Spleen (tissue), 11 donors: ENCODE results near the gene ALG12. TPM values are rescaled to one million over a fixed set of nuclear protein-coding genes. Genes with fewer than 3 reads are reported as not detected.

Source experiments
- DNase-seq: peaks from one replicate; pipeline ENCODE4 v3.0.0-alpha.2; 2020
- H3K27ac ChIP-seq, 8 donors: fragments of 200-600 bp; sonication (generic) in 7 of 8; 1 replicate in 4 of 8; 2 replicates in 4 of 8; pipeline versions ENCODE4 v1.5.0 to v1.8.0; 2016 to 2021; ENCODE audit warnings: inconsistent platforms in 4 of 8, mild to moderate bottlenecking in 4 of 8, moderate library complexity in 1 of 8
- H3K27me3 ChIP-seq, 7 donors: fragments of 200-600 bp; sonication (generic) in 6 of 7; replicated peaks in 1 of 7; 1 replicate in 4 of 7; 2 replicates in 3 of 7; pipeline versions ENCODE4 v1.5.0 to v1.8.0; 2016 to 2021; ENCODE audit warnings: inconsistent platforms in 3 of 7, mild to moderate bottlenecking in 1 of 7
- H3K36me3 ChIP-seq, 6 donors: fragments of 200-600 bp; sonication (generic) in 5 of 6; 1 replicate in 4 of 6; 2 replicates in 2 of 6; pipeline versions ENCODE4 v1.5.0 to v1.8.0; 2016 to 2021; ENCODE audit warnings: inconsistent platforms in 2 of 6
- H3K4me1 ChIP-seq, 6 donors: fragments of 200-600 bp; sonication (generic) in 5 of 6; 1 replicate in 3 of 6; 2 replicates in 3 of 6; pipeline versions ENCODE4 v1.5.0 to v1.8.0; 2016 to 2021; ENCODE audit warnings: inconsistent platforms in 3 of 6
- H3K4me3 ChIP-seq, 8 donors: fragments of 200-600 bp; sonication (generic) in 7 of 8; 1 replicate in 4 of 8; 2 replicates in 4 of 8; pipeline versions ENCODE4 v1.5.0 to v1.8.0; 2016 to 2021; ENCODE audit warnings: inconsistent platforms in 4 of 8, mild to moderate bottlenecking in 4 of 8, moderate library complexity in 2 of 8
- H3K9me3 ChIP-seq, 8 donors: fragments of 200-600 bp; sonication (generic) in 7 of 8; 1 replicate in 4 of 8; 2 replicates in 4 of 8; pipeline versions ENCODE4 v1.5.0 to v1.8.0; 2016 to 2021; ENCODE audit warnings: inconsistent platforms in 4 of 8
- POLR2A ChIP-seq, 3 donors: fragments of 450-650 bp; IDR thresholded peaks; one replicate each; pipeline ENCODE4 v1.5.1; 2017; ENCODE audit warnings: antibody characterized with exemption in 3 of 3, mild to moderate bottlenecking in 1 of 3
- POLR2AphosphoS5 ChIP-seq, 3 donors: sonication (generic); formaldehyde crosslinking; IDR thresholded peaks; one replicate each; pipeline ENCODE4 v1.5.1; 2017; ENCODE audit warnings: antibody characterized with exemption in 3 of 3
- WGBS, 5 donors: extraction: QIAGEN DNeasy Blood & Tissue Kit in 3 of 5; methylation state at CpG; one replicate each; pipeline versions ENCODE4 v1.1.5 to v1.1.7; 2013 to 2018; 5-methylcytosine and 5-hydroxymethylcytosine counted together
- intact Hi-C: fragments of 100-400 bp; cut with DNase I; formaldehyde crosslinking; loops from one replicate; pipeline ENCODE4 v1.15.0; 2023; ENCODE audit warnings: low total_unique reads
- polyA plus RNA-seq, 3 donors: library from polyadenylated mRNA; stranded (reverse); fragments of 200-250 nt; gene quantifications; one replicate each; pipeline ENCODE4 v1.2.1, GENCODE V29; 2013
- total RNA-seq, 7 donors: library from RNA; depleted of rRNA in 3 of 7; stranded (reverse); fragments of >200 nt in 3 of 7; fragmentation: NEBNext Ultra II Directional in 4 of 7; extraction: Animal tissue kit (Norgen Biotek cat#: 25700) in 4 of 7; gene quantifications; one replicate each; pipeline versions ENCODE4 v1.1.0 to v1.2.1, GENCODE V29; 2016 to 2021
- TF ChIP-seq, protein P1 (sequence below), 11 experiments: fragments of 200-600 bp in 7 of 11; fragments of 450-650 bp in 4 of 11; sonication (generic) in 4 of 11; IDR thresholded peaks in 8 of 11; conservative IDR thresholded peaks in 3 of 11; 1 replicate in 7 of 11; 2 replicates in 4 of 11; pipeline versions ENCODE4 v1.4.0 to v1.8.0; 2016 to 2021; ENCODE audit warnings: antibody characterized with exemption in 11 of 11, inconsistent platforms in 4 of 11, mild to moderate bottlenecking in 1 of 11
- donor health status: healthy with polysubstance abuse.
- donor health status: DM: no; HTN: no; CAD: no; lungs with moderate emphysema.
- donor health status: DM: no; HTN: no; CAD: no.
- donor health status: Bipolar disorder and iron deficiency.
- donor health status: healthy.
- donor health status: DM: no; HTN: no; CAD: no.
- donor health status: DM: yes; HTN: yes; CAD: no.

Gene ALG12
- total and polyA plus RNA-seq, 10 donors, result 5.7 to 20.1 (median 11.8) TPM

DNA sequence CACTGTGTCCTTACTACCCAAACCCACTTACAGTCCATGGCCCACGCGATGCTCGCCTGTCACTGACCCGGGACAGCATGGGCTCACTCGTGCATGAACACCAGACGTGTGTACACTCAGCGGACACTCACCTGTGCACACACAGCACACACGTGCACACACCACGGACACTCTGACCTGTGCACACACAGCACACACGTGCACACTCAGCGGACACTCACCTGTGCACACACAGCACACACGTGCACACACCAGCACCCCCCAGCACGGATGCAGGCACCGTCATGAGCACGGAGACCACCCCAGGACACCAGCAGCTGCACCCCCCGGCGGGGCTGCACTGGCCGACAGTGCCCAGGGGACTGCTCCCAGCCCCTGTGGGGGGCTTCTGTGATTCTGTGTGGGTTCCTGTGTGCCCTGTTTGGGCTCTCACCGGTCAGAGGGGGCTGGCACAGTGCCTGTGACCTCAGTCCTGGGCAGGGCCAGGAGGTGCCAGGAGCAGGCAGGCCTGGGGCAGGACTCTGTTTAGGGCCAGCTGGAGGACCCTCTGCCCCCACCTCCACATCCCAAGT lies 20.4 kb upstream of the ALG12 start:
- no peaks in the 10 kb centered on the region for H3K27me3 ChIP-seq
- TF ChIP-seq, protein P1, sequence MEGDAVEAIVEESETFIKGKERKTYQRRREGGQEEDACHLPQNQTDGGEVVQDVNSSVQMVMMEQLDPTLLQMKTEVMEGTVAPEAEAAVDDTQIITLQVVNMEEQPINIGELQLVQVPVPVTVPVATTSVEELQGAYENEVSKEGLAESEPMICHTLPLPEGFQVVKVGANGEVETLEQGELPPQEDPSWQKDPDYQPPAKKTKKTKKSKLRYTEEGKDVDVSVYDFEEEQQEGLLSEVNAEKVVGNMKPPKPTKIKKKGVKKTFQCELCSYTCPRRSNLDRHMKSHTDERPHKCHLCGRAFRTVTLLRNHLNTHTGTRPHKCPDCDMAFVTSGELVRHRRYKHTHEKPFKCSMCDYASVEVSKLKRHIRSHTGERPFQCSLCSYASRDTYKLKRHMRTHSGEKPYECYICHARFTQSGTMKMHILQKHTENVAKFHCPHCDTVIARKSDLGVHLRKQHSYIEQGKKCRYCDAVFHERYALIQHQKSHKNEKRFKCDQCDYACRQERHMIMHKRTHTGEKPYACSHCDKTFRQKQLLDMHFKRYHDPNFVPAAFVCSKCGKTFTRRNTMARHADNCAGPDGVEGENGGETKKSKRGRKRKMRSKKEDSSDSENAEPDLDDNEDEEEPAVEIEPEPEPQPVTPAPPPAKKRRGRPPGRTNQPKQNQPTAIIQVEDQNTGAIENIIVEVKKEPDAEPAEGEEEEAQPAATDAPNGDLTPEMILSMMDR (IDR thresholded peaks at IDR 0.05 in 8 of 11, conservative IDR thresholded peaks at IDR 0.05 in 3 of 11), result no peak
- no peak for TF ChIP-seq POLR2A (IDR thresholded peaks at IDR 0.05)
- no peak for TF ChIP-seq POLR2AphosphoS5 (IDR thresholded peaks at IDR 0.05)
- 66 to 87% (median 81%) methylated on average over 6 to 19 of the region's 19 CpGs for WGBS, 5 donors
- no peak overlapping the region for H3K4me3 ChIP-seq
- H3K27ac ChIP-seq, result peak overlapping the region; percentile 83 to 100 (median 96)
- intact Hi-C loops, result no loop called here
- no peak for DNase-seq
- H3K36me3 ChIP-seq, result no peaks in the 10 kb centered on the region
- H3K9me3 ChIP-seq, result peaks cover 0 to 7% (median 0%) of the 10 kb centered on the region in 8 donors
- peaks cover 30 to 58% (median 48%) of the 10 kb centered on the region in 6 donors for H3K4me1 ChIP-seq

DNA sequence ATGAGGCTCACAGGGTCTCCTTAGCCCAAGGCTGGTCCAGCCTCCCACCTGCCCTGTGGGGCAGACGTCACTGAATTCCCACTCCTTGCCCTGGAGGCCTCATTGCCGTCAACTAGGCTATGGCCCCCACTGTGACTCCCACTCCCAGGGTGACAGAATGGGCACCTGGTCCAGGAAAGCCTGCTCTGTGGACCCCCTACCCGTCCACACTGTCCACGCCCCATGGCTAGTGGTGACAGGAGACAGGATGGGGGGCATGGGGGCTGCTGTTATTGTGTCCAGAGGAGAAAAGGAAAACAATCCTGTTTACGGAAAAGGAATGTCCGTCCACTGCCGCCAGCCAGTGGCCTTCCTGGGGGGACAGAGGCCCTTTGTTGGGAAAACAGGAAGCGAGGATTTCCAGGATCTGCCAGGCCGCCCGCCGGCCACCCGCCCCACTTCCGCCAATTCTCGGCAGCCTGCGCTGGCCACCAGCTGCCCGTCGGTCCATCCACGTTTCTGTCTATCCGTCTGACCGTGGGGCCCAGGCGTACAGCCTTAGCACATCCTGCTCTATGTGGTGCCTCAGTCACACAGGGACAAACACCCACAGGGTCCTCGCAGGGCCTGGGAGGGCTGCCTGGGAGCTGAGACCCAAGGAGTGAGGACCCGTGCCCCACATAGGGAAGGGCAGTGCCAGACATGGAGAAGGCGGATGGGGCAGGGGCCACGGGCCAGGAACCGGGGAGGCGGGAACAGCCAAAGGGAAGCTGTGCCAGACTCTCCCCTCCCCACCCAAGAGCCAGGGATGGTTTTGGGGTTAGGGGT lies 19.7 kb upstream of the ALG12 start:
- H3K4me1 ChIP-seq, result peaks cover 37 to 65% (median 55%) of the 10 kb centered on the region in 6 donors
- intact Hi-C loops, result no loop called here

DNA sequence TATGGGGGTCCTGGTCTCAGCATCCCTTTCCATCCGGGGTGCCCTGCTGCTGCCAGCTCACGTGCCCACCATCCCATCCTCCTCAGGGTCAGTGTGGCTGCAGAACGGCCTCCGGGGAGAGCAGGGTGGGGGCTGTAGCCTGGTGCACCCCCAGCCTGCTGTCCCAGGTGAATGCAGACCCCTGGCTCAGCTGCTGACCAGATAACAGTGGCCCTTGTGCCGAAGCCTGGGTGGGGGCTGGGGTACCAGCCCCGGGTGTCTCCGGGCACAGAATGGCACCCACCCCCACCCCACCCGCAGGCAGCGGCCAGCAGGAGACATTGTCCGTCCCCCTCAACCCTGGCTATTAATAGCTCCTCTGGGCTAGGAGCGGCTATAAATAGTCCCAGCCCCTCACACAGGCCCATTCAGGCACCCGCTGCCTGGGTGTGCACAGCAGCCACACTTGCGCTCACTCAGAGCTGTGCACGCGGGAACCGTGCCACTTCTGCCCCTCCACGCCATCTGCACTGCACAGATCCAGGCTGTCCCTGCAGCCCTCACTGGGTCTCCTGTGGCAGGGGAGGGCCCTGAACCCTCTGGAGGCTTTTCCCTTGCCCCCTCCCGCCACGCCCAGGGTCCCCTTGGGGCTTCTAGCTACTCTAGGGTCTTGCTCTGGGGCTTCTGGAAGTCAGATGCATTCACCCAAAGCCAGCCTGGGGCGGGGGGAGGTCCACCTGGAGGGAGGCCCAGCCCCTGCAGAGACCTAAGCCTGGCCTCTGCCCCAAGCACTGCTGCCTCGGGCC lies 18.9 kb upstream of the ALG12 start:
- intact Hi-C loops, result no loop called here
- Histone ChIP-seq H3K27me3 (no peaks in the 10 kb centered on the region), H3K4me3 (peak overlapping the region in 3 of 8 donors; percentile 43 to 81 (median 50)), H3K36me3 (no peaks in the 10 kb centered on the region), H3K9me3 (peaks cover 0 to 7% (median 0%) of the 10 kb centered on the region in 8 donors), H3K27ac (peak overlapping the region; percentile 83 to 100 (median 96)), H3K4me1 (peaks cover 37 to 73% (median 63%) of the 10 kb centered on the region in 6 donors)
- no peak for DNase-seq
- 37 to 54% (median 46%) methylated on average over 6 to 21 of the region's 21 CpGs for WGBS, 5 donors
- no peak for TF ChIP-seq POLR2A (IDR thresholded peaks at IDR 0.05)
- peak; percentile 20 to 56 (median 52) for TF ChIP-seq POLR2AphosphoS5 (IDR thresholded peaks at IDR 0.05)
- TF ChIP-seq, protein P1 (IDR thresholded peaks at IDR 0.05 in 8 of 11, conservative IDR thresholded peaks at IDR 0.05 in 3 of 11), result no peak

More for the DNA sequence above, 19.7 kb upstream of the ALG12 start:
- DNase-seq, result peak; percentile 90
- TF ChIP-seq, protein P1 (IDR thresholded peaks at IDR 0.05 in 8 of 11, conservative IDR thresholded peaks at IDR 0.05 in 3 of 11), result no peak
- peak; percentile 83 to 92 (median 87) for TF ChIP-seq POLR2AphosphoS5 (IDR thresholded peaks at IDR 0.05)
- H3K27ac ChIP-seq, result peak overlapping the region; percentile 83 to 100 (median 96)
- no peaks in the 10 kb centered on the region for H3K36me3 ChIP-seq
- WGBS, 5 donors, result 58 to 69% (median 66%) methylated on average over 23 to 27 of the region's 27 CpGs
- no peaks in the 10 kb centered on the region for H3K27me3 ChIP-seq
- peaks cover 0 to 7% (median 0%) of the 10 kb centered on the region in 8 donors for H3K9me3 ChIP-seq
- H3K4me3 ChIP-seq, result peak overlapping the region in 1 of 8 donors; percentile 81
